ENCODE data around the gene UVSSA.

GRCh38 chr4:1316537-1317168, 30.4 kb upstream of the UVSSA start:
- TF ChIP-seq, protein P1, sequence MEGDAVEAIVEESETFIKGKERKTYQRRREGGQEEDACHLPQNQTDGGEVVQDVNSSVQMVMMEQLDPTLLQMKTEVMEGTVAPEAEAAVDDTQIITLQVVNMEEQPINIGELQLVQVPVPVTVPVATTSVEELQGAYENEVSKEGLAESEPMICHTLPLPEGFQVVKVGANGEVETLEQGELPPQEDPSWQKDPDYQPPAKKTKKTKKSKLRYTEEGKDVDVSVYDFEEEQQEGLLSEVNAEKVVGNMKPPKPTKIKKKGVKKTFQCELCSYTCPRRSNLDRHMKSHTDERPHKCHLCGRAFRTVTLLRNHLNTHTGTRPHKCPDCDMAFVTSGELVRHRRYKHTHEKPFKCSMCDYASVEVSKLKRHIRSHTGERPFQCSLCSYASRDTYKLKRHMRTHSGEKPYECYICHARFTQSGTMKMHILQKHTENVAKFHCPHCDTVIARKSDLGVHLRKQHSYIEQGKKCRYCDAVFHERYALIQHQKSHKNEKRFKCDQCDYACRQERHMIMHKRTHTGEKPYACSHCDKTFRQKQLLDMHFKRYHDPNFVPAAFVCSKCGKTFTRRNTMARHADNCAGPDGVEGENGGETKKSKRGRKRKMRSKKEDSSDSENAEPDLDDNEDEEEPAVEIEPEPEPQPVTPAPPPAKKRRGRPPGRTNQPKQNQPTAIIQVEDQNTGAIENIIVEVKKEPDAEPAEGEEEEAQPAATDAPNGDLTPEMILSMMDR (IDR thresholded peaks at IDR 0.05; ENCODE audit: low read length), result no peak
- TF ChIP-seq EZH2 (optimal IDR thresholded peaks at IDR 0.05; ENCODE audit: low read depth, low read length), result no peak

Measured in MM.1S (cell line).